SK-MEL-5 (cell line): ENCODE data around the gene FANCC. TPM values are rescaled to one million over a fixed set of nuclear protein-coding genes. Genes with fewer than 3 reads are reported as not detected.
"Not testable (repeated sequence)": the region's sequence is repeated elsewhere in the genome, so short reads cannot be mapped to it uniquely, and the experiment has no call there.

Experiments
- DNase-seq: peaks from one replicate; pipeline ENCODE4 v3.0.0-alpha.2; 2016; ENCODE audit warnings: low read depth, low spot score
- in situ Hi-C: cut with HindIII; loops from 2 replicates; pipeline ENCODE4 v1.10.0; 2016; ENCODE audit warnings: low sequenced_read_pairs, high pct_unique_total_duplicates, low pct_unique_long_range_greater_than_20kb
- total RNA-seq: library from RNA; depleted of rRNA; stranded (reverse); fragments of >200 nt; shearing (Covaris generic); gene quantifications from 2 replicates; pipeline ENCODE4 v1.2.3, GENCODE V29; 2014

The FANCC gene
- total RNA-seq, 1 experiment from 2014 or later, result 4.6 TPM

DNA sequence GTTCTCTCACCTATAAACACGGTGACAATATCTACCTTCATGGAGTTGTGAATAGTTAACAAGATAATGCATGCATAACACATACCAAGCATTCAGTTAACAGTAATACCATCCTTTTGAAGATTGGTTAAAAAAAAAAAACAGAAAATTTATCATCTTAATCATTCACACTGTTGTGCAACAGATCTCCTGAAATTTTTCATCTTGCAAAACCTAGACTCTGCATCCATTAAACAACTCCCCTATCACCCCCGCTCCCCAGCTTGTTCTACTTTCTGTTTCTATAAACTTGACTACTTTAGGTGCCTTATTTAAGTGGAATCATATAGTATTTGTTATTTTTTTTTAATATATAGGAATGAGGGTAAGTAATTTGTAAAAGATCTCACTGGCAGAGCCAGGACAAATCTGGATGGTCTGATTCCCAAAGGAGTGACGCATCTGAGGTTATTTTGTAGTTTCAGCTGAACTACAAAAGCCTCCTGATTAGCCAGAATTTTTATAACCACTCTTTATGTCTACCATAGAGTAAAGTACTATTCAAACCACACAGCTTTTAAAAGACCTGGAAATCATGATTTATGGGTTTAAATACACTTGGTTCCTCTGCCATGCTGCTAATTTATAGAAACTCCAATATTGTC lies 93.0 kb downstream of the FANCC start:
- in situ Hi-C loops, result no loop called here
- no peak for DNase-seq

DNA sequence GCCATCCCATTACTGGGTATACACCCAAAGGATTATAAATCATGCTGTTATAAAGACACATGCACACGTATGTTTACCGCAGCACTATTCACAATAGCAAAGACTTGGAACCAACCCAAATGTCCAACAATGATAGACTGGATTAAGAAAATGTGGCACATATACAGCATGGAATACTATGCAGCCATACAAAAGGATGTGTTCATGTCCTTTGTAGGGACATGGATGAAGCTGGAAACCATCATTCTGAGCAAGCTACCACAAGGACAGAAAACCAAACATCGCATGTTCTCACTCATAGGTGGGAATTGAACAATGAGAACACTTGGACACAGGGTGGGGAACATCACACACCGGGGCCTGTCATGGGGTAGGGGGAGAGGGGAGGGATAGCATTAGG lies 97.2 kb downstream of the FANCC start:
- in situ Hi-C loops, DNase-seq: not testable (repeated sequence)

DNA sequence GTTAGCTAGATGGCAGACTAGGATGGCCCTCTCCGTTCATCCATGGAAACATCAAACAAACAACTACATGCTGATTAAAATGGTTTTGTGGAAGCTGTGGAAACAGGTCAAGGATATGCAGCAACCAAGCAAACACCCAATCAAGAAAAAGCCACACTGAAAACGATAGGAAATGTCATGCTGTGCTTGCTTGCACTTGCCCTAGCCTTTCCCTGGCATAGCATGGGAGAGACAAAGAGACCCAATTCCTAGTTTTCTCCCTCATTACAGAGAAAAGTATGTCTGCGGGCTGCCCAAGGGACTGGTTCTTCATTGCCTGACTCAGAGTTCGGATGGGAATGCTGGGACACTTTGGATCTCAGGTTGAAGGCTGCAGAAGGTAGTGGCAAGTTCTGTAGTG lies 98.7 kb downstream of the FANCC start:
- no peak for DNase-seq
- in situ Hi-C loops, result no loop called here

GRCh38 chr9:95217936-95218335 lies 99.6 kb downstream of the FANCC start:
- in situ Hi-C loops, result no loop called here

GRCh38 chr9:95215336-95215898 lies 102.1 kb downstream of the FANCC start:
- no peak for DNase-seq
- in situ Hi-C loops, result no loop called here

More at GRCh38 chr9:95217936-95218335, 99.6 kb downstream of the FANCC start:
- DNase-seq, result no peak

- no peak for DNase-seq
- in situ Hi-C loops, result no loop called here
Observed at GRCh38 chr9:95213117-95213516, 104.4 kb downstream of the FANCC start.

DNA sequence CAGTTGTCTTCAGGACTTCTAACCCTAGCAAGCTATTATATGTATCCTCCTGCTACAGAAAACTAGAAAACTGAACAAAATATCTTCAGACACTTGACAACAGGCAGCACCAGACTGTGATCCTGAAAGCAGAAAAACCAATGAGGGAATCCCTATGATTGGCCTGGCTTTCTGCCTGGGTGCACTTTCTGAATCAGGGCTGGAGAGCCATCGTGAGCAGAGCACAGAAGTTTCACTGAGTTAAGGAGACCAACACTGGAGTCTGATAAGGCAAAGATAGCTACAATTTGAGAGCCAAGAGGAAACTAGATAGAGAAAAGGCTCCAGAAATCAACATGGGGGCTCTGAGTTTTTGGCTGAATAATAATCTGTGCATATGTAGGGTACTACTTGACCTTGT lies 106.5 kb downstream of the FANCC start:
- in situ Hi-C loops, result no loop called here
- no peak for DNase-seq

- in situ Hi-C loops, result no loop called here
Observed at GRCh38 chr9:95207403-95207802, 110.1 kb downstream of the FANCC start.

GRCh38 chr9:95206143-95206542 lies 111.4 kb downstream of the FANCC start:
- no peak for DNase-seq
- in situ Hi-C loops, result no loop called here

More at GRCh38 chr9:95207403-95207802, 110.1 kb downstream of the FANCC start:
- DNase-seq, result no peak

DNA sequence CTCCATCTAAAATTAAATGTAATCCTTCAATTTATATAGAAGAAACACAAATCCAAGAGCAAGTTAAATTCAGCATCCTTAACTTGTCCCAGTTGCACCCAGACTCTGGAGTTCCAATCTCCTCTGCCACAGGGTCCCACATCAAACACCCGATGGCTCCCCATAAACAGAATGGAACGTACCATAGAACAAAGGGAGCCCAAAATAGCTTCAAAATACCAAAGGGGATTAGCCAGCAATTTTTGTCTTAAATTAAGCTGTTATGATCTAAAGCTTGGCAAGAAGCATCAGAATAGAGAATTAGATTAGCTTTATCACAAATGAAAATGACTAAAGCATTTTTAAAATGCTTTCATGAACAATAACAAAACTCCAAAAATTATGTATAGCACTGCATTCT lies 112.8 kb downstream of the FANCC start:
- in situ Hi-C loops, result no loop called here
- no peak for DNase-seq

DNA sequence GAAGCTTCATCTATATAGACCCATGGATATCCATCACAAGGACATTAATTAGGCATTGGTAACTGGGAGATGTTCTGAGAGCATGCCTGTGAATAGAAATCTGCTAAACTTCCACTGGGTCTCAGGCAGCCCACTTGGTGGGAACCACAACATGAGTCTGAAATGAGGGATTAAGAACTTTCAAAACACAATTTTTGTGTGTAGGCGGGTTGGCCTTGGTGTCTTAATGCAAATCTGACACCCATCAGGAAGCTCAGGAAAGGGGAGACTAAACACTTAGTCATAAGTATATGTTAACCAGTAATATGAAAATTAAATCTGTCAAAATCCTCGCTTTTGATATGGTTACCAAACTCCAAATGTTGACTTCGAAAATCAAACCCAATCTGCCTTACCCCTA lies 113.2 kb downstream of the FANCC start:
- in situ Hi-C loops, result no loop called here

GRCh38 chr9:95203019-95203418 lies 114.5 kb downstream of the FANCC start:
- DNase-seq, in situ Hi-C loops: not testable (repeated sequence)

More for the DNA sequence above, 113.2 kb downstream of the FANCC start:
- no peak for DNase-seq

- DNase-seq, result no peak
- in situ Hi-C loops, result no loop called here
Observed at GRCh38 chr9:95202076-95202681, 115.3 kb downstream of the FANCC start.

GRCh38 chr9:95201206-95201605 lies 116.3 kb downstream of the FANCC start:
- in situ Hi-C loops, result no loop called here
- no peak for DNase-seq

- in situ Hi-C loops, result no loop called here
- DNase-seq, result peak; percentile 23
Observed at GRCh38 chr9:95197692-95198271, 119.7 kb downstream of the FANCC start.

DNA sequence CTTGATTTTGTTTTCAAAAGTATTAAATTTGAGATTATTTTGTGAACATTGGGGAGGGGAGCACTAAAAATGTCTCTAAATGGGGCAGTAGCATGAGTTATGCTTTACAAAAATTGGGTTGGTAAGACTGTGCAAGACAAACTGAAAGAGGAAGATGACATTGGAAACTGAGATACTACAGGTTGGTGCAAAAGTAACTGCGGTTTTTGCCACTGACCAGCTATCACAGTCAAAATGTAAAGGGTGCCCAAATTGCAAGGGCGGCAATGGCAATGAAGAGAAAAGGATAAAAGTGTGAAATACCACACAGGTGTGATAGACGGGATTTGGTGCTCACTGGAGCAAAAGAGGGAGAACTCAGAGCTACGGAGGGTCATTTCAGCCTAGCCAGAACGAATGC lies 124.0 kb downstream of the FANCC start:
- in situ Hi-C loops, result no loop called here
- no peak for DNase-seq

DNA sequence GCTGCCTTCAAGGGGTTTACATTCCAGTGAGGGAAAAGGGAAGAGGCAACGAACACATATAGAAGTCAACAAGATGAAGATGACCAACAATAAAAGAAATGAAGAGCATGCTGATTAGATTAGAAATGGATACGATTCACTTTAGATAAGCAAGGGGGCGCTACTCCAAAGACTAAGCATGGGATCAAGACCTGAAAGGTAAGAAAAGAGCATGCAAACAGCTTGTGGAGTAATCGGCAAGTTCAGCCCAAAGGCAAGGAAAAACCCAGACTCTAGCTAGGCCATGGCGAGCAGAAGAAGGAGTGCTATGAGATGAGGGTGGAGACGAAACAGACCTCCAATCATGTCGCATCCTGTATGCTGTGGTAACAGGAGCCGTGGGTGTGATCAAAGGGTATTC lies 124.4 kb downstream of the FANCC start:
- peak; percentile 13 for DNase-seq
- in situ Hi-C loops, result no loop called here

DNA sequence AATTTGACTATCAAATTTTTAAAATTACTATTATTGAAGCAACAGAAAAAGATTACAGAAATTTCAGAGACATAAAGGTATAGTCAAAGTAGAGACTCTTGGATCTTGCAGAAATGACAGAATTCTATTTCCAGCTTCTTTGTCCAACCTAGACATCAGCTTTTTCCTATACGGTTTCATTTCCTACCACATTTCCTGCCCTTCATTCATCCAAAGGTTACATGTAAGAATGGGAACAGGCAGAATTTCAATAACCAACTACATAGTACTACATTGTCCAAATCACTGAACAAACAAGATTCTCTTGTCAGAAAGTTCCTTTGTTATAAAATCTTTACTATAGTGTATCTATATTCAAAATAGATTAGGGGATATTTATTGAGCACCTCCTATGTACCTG lies 124.9 kb downstream of the FANCC start:
- in situ Hi-C loops, result no loop called here
- DNase-seq, result no peak

DNA sequence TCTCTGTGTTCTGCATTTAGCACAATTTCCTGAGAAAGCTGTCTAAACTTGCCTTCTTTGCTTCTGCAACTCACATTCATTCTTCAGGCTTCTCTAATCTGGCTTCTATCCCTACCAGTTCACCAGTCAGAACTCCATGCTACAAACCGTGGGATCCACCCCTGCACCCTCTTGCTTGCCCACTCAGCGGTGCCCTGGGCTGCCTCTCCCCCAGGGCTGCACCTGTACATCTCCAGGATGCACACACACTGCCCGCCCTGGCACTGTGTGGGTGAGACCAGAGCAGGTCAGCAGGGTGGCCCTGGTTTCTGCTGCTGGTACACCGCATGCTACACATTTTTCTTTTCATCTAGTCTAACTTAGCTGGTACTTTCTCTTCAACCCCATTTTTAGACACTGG lies 127.1 kb downstream of the FANCC start:
- in situ Hi-C loops, result no loop called here
- no peak for DNase-seq
